Measurements from ENCODE around the gene CWC22. TPM values are rescaled to one million over a fixed set of nuclear protein-coding genes. Genes with fewer than 3 reads are reported as not detected.
"Not testable (repeated sequence)": the region's sequence is repeated elsewhere in the genome, so short reads cannot be mapped to it uniquely, and the experiment has no call there.

CWC22 gene
- total RNA-seq: 23.6 TPM

- DNase-seq (ENCODE audit: low spot score) (peak; percentile 92), ATAC-seq (peak; percentile 99)
- intact Hi-C loops (cut with DNase I): no loop called here
Observed at GRCh38 chr2:180006781-180007579, at the start of gene CWC22. Gene CWC22 (minus strand): TSS chr2:180007297. CDS start chr2:179993341, 13,956 bp downstream.

GRCh38 chr2:180056367-180057118, 49.4 kb upstream of the CWC22 start:
- DNase-seq (ENCODE audit: low spot score) (no peak), ATAC-seq (no peak)
- intact Hi-C loops (cut with DNase I): no loop called here

- ATAC-seq; intact Hi-C loops (cut with DNase I); DNase-seq (ENCODE audit: low spot score): not testable (repeated sequence)
Observed at GRCh38 chr2:180054576-180054975, 47.5 kb upstream of the CWC22 start.

GRCh38 chr2:180050246-180050645, 43.1 kb upstream of the CWC22 start:
- intact Hi-C loops (cut with DNase I): no loop called here
- no peak for ATAC-seq
- DNase-seq (ENCODE audit: low spot score): no peak

GRCh38 chr2:180048251-180048650, 41.2 kb upstream of the CWC22 start:
- ATAC-seq (no peak), DNase-seq (ENCODE audit: low spot score) (no peak)
- intact Hi-C loops (cut with DNase I): no loop called here

GRCh38 chr2:180046776-180047175, 39.7 kb upstream of the CWC22 start:
- DNase-seq (ENCODE audit: low spot score): no peak
- ATAC-seq: no peak
- intact Hi-C loops (cut with DNase I): no loop called here

GRCh38 chr2:180046202-180046601, 39.1 kb upstream of the CWC22 start:
- DNase-seq (ENCODE audit: low spot score) (no peak), ATAC-seq (no peak)
- intact Hi-C loops (cut with DNase I): no loop called here

- intact Hi-C loops (cut with DNase I): no loop called here
- ATAC-seq: peak; percentile 59
- no peak for DNase-seq (ENCODE audit: low spot score)
Observed at GRCh38 chr2:180040146-180040925, 33.2 kb upstream of the CWC22 start.

GRCh38 chr2:180038997-180039396, 31.9 kb upstream of the CWC22 start:
- intact Hi-C loops (cut with DNase I): no loop called here

GRCh38 chr2:180033993-180034894, 27.1 kb upstream of the CWC22 start:
- intact Hi-C loops (cut with DNase I): no loop called here
- no peak for ATAC-seq
- DNase-seq (ENCODE audit: low spot score): no peak

More at GRCh38 chr2:180038997-180039396, 31.9 kb upstream of the CWC22 start:
- ATAC-seq (peak; percentile 53), DNase-seq (ENCODE audit: low spot score) (no peak)

- DNase-seq (ENCODE audit: low spot score): no peak
- no peak for ATAC-seq
- intact Hi-C loops (cut with DNase I): no loop called here
Observed at GRCh38 chr2:180029575-180029974, 22.5 kb upstream of the CWC22 start.

GRCh38 chr2:180021850-180022249, 14.8 kb upstream of the CWC22 start:
- intact Hi-C loops (cut with DNase I): no loop called here
- ATAC-seq (no peak), DNase-seq (ENCODE audit: low spot score) (no peak)

GRCh38 chr2:180017784-180018183, 10.7 kb upstream of the CWC22 start:
- DNase-seq (ENCODE audit: low spot score): peak; percentile 75
- peak; percentile 82 for ATAC-seq

GRCh38 chr2:180016937-180017336, 9.8 kb upstream of the CWC22 start:
- no peak for DNase-seq (ENCODE audit: low spot score)
- intact Hi-C loops (cut with DNase I): no loop called here
- ATAC-seq: no peak

More at GRCh38 chr2:180017784-180018183, 10.7 kb upstream of the CWC22 start:
- intact Hi-C loops (cut with DNase I): no loop called here

GRCh38 chr2:180015951-180016709, 9.0 kb upstream of the CWC22 start:
- no peak for ATAC-seq
- DNase-seq (ENCODE audit: low spot score): no peak
- intact Hi-C loops (cut with DNase I): no loop called here

GRCh38 chr2:180012523-180012922, 5.4 kb upstream of the CWC22 start:
- intact Hi-C loops (cut with DNase I): no loop called here
- DNase-seq (ENCODE audit: low spot score): no peak
- no peak for ATAC-seq

GRCh38 chr2:180010701-180011100, 3.6 kb upstream of the CWC22 start:
- no peak for DNase-seq (ENCODE audit: low spot score)
- ATAC-seq: no peak
- intact Hi-C loops (cut with DNase I): no loop called here

GRCh38 chr2:180006231-180006630, 866 bp downstream of the CWC22 start:
- intact Hi-C loops (cut with DNase I): no loop called here
- ATAC-seq (no peak), DNase-seq (ENCODE audit: low spot score) (no peak)
